GM23248 (cell line): ENCODE results near the gene WFS1. TPM values are rescaled to one million over a fixed set of nuclear protein-coding genes. Genes with fewer than 3 reads are reported as not detected.

Experiments used
- DNase-seq: peaks from one replicate; pipeline ENCODE4 v3.0.0-alpha.2; 2015
- H2AFZ ChIP-seq: fragments of 200-600 bp; sonication (generic); 2 replicates; pipeline ENCODE4 v1.6.1; 2016; ENCODE audit warnings: antibody characterized with exemption
- H3F3A ChIP-seq: fragments of 200-600 bp; sonication (generic); 2 replicates; pipeline ENCODE4 v1.6.1; 2016; ENCODE audit warnings: mild to moderate bottlenecking, antibody characterized with exemption, mixed run types; ENCODE audit not compliant: insufficient read depth
- H3K27ac ChIP-seq: fragments of 200-600 bp; sonication (generic); 2 replicates; pipeline ENCODE4 v1.5.1; 2016; ENCODE audit warnings: mild to moderate bottlenecking
- H3K27me3 ChIP-seq: fragments of 200-600 bp; sonication (generic); replicated peaks from 2 replicates; pipeline ENCODE4 v1.6.1; 2016; ENCODE audit warnings: mild to moderate bottlenecking; ENCODE audit not compliant: insufficient read depth
- H3K36me3 ChIP-seq: fragments of 200-600 bp; sonication (generic); 2 replicates; pipeline ENCODE4 v1.6.1; 2016; ENCODE audit warnings: low read depth, mild to moderate bottlenecking
- H3K4me1 ChIP-seq: fragments of 200-600 bp; sonication (generic); 2 replicates; pipeline ENCODE4 v1.6.1; 2016; ENCODE audit warnings: mild to moderate bottlenecking; ENCODE audit not compliant: insufficient read depth
- H3K4me2 ChIP-seq: fragments of 200-600 bp; sonication (generic); one replicate; pipeline ENCODE4 v1.6.1; 2016; ENCODE audit warnings: mild to moderate bottlenecking; ENCODE audit not compliant: unreplicated experiment
- H3K4me3 ChIP-seq: fragments of 200-600 bp; sonication (generic); 2 replicates; pipeline ENCODE4 v1.5.1; 2016; ENCODE audit warnings: mild to moderate bottlenecking
- H3K79me2 ChIP-seq: fragments of 200-600 bp; sonication (generic); 2 replicates; pipeline ENCODE4 v1.6.1; 2016; ENCODE audit warnings: mild to moderate bottlenecking; ENCODE audit not compliant: insufficient read depth
- H3K9ac ChIP-seq: fragments of 200-600 bp; sonication (generic); 2 replicates; pipeline ENCODE4 v1.6.1; 2016; ENCODE audit warnings: mild to moderate bottlenecking
- H3K9me2 ChIP-seq: fragments of 200-600 bp; sonication (generic); 2 replicates; pipeline ENCODE4 v1.6.1; 2016; ENCODE audit warnings: mixed run types, mild to moderate bottlenecking, moderate library complexity; ENCODE audit not compliant: insufficient read depth
- H3K9me3 ChIP-seq: fragments of 200-600 bp; sonication (generic); one replicate; pipeline ENCODE4 v1.6.1; 2017; ENCODE audit warnings: low read depth
- H4K20me1 ChIP-seq: fragments of 200-600 bp; sonication (generic); 2 replicates; pipeline ENCODE4 v1.6.0; 2016; ENCODE audit not compliant: insufficient read depth
- EZH2 ChIP-seq: fragments of 200-600 bp; sonication (generic); IDR thresholded peaks from 2 replicates; pipeline ENCODE4 v1.6.1; 2018; ENCODE audit warnings: antibody characterized with exemption, mild to moderate bottlenecking; ENCODE audit not compliant: insufficient read depth, poor library complexity, severe bottlenecking
- EZH2phosphoT487 ChIP-seq: fragments of 200-600 bp; sonication (generic); IDR thresholded peaks from 2 replicates; pipeline ENCODE4 v1.6.1; 2018; ENCODE audit warnings: antibody characterized with exemption, moderate library complexity, mild to moderate bottlenecking, low read depth; ENCODE audit not compliant: insufficient read depth
- WGBS, 2 experiments: methylation state at CpG; one replicate each; pipeline ENCODE4 v1.1.6; 2015 to 2017; ENCODE audit warnings: low lambda C conversion rate in 2 of 2, low coverage in 1 of 2; ENCODE audit errors: missing lambda C conversion rate in 2 of 2; 5-methylcytosine and 5-hydroxymethylcytosine counted together
- in situ Hi-C: fragments of 300-500 bp; cut with MboI; formaldehyde crosslinking; loops from 2 replicates; pipeline ENCODE4 v1.15.0; 2020
- polyA plus RNA-seq: library from polyadenylated mRNA; unstranded; fragments of >200 nt; fragmentation: Nextera tagmentation; extraction: Ambion mirVana; gene quantifications from 2 replicates; pipeline ENCODE4 v1.2.1, GENCODE V29; 2016
- total RNA-seq: library from RNA; depleted of rRNA; stranded (reverse); fragments of >200 nt; shearing (Covaris generic); gene quantifications from 2 replicates; pipeline ENCODE4 v1.2.3, GENCODE V29; 2014

WFS1 gene
- total and polyA plus RNA-seq, 2 experiments from 2014 or later: 24.2 to 24.4 TPM

GRCh38 chr4:6245246-6246169, 24.1 kb upstream of the WFS1 start:
- in situ Hi-C loops: no loop called here
- no peak overlapping the region for H3K4me3 ChIP-seq
- H3K4me2 ChIP-seq: no peak overlapping the region
- DNase-seq: no peak
- no peaks in the 10 kb centered on the region for H3K9me3 ChIP-seq
- no peaks in the 10 kb centered on the region for H3K9me2 ChIP-seq
- TF ChIP-seq EZH2: no peak
- no peak for TF ChIP-seq EZH2phosphoT487
- H3F3A ChIP-seq: no peaks in the 10 kb centered on the region
- H3K36me3 ChIP-seq: no peaks in the 10 kb centered on the region
- H4K20me1 ChIP-seq: no peaks in the 10 kb centered on the region
- peaks cover 35% of the 10 kb centered on the region for H3K27me3 ChIP-seq
- H2AFZ ChIP-seq: no peak overlapping the region
- 15 to 19% methylated on average over 57 of the region's 67 CpGs for WGBS, 2 experiments
- H3K4me1 ChIP-seq: no peaks in the 10 kb centered on the region
- H3K27ac ChIP-seq: no peak overlapping the region
- no peaks in the 10 kb centered on the region for H3K79me2 ChIP-seq
- H3K9ac ChIP-seq: no peak overlapping the region

DNA sequence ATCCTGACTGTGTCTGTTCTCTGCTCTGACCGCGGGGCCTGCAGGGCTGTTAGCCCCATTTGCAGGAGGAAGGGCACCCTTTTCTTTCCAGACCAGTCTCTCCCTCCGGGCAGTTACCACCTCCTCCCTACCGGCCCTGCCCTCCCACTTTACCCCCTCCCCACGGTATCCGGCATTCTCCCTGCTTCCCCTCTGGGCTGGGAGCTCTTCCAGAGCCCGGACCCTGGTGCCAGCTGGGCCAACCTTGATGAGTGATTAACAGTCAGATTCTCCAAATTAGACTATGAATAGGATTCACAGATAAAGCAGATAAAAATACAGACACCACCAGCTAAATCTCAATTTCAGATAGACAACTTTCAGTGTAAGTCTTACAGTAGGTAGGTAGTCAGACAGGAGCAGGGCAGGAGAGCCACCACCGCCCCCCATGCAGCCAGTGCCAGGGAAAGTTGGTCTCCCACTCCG, 23.4 kb upstream of the WFS1 start:
- Histone ChIP-seq H3K79me2 (no peaks in the 10 kb centered on the region), H3K27me3 (peaks cover 37% of the 10 kb centered on the region), H4K20me1 (no peaks in the 10 kb centered on the region), H3K9ac (no peak overlapping the region), H3K4me1 (no peaks in the 10 kb centered on the region), H3K4me2 (no peak overlapping the region), H2AFZ (no peak overlapping the region), H3K4me3 (no peak overlapping the region), H3K9me2 (no peaks in the 10 kb centered on the region), H3K9me3 (no peaks in the 10 kb centered on the region), H3K27ac (no peak overlapping the region), H3F3A (no peaks in the 10 kb centered on the region), H3K36me3 (no peaks in the 10 kb centered on the region)
- TF ChIP-seq EZH2phosphoT487 (no peak), EZH2 (no peak)
- in situ Hi-C loops: no loop called here
- 40 to 48% methylated on average over 8 to 9 of the region's 9 CpGs for WGBS, 2 experiments
- no peak for DNase-seq

DNA sequence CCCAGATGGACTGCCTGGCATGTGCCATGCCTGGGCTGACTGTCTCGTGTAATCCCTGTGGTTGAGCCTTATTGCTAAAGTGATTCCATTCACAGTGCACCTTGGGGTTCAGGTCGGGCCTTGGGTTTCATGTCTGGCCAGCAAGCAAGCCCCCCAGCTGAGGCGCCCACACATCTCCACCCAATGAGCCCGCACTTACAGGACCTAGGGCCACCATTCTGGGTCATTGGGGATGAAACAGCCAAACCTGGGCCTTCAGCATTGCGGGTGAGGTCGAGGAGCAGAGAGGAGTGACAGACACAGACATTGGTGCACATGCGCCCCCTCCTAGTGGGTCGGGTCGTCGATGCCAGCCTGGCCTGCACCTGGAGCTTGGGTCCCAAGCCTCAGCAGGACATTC, 21.3 kb upstream of the WFS1 start:
- H3K27me3 ChIP-seq: peaks cover 37% of the 10 kb centered on the region
- TF ChIP-seq EZH2phosphoT487 (no peak), EZH2 (no peak)
- no peaks in the 10 kb centered on the region for H3K36me3 ChIP-seq
- DNase-seq: no peak
- no peaks in the 10 kb centered on the region for H3K79me2 ChIP-seq
- H3F3A ChIP-seq: no peaks in the 10 kb centered on the region
- no peaks in the 10 kb centered on the region for H3K9me3 ChIP-seq
- H3K4me3 ChIP-seq: no peak overlapping the region
- no peak overlapping the region for H3K9ac ChIP-seq
- no peak overlapping the region for H3K27ac ChIP-seq
- in situ Hi-C loops: no loop called here
- H3K9me2 ChIP-seq: no peaks in the 10 kb centered on the region
- H3K4me2 ChIP-seq: no peak overlapping the region
- 41 to 45% methylated on average over 9 to 10 of the region's 10 CpGs for WGBS, 2 experiments
- H3K4me1 ChIP-seq: no peaks in the 10 kb centered on the region
- no peaks in the 10 kb centered on the region for H4K20me1 ChIP-seq
- H2AFZ ChIP-seq: no peak overlapping the region

DNA sequence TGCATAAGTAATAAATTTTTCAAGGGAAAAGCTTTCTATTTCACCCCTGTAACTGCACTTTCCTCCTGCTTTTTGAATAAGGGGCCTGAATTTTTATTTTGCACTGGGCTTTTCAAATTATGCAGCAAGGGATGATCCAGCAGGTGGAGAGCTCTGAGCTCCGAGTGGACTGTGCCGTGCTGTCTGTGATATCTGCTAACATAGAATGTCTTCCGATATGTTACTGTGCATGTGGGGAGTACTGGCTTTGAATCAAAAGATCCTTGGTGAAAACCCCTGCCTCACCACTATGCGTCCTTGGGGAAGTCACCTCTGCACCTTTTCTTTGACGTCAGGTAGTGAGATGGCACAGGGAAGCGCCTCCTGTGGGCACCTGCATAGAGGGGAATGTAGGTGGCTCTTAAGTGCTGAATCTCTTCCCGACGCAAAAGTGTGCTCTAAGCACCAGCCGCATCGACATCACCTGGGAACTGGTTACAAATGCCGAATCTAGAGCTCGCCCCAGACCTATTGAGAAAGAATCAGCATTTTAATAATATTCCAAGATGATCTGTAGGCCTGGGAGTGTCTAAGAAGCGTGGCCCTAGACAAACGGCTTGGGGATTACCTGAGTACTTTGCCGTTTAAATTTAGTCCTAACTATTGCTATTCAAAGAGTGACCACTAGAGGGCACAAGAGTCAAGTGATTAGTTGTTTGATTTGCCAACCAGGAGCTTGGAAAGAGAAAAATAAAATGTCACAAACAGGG, 19.2 kb upstream of the WFS1 start:
- TF ChIP-seq EZH2: peak; percentile 10
- no peak for TF ChIP-seq EZH2phosphoT487
- H4K20me1 ChIP-seq: no peaks in the 10 kb centered on the region
- no peak overlapping the region for H3K4me3 ChIP-seq
- no peak overlapping the region for H3K4me2 ChIP-seq
- H3K36me3 ChIP-seq: no peaks in the 10 kb centered on the region
- H3K79me2 ChIP-seq: no peaks in the 10 kb centered on the region
- no peaks in the 10 kb centered on the region for H3K9me2 ChIP-seq
- no peak overlapping the region for H3K27ac ChIP-seq
- H3K9me3 ChIP-seq: no peaks in the 10 kb centered on the region
- H3K9ac ChIP-seq: no peak overlapping the region
- peaks cover 41% of the 10 kb centered on the region for H3K27me3 ChIP-seq
- H3K4me1 ChIP-seq: no peaks in the 10 kb centered on the region
- no peak overlapping the region for H2AFZ ChIP-seq
- WGBS, 2 experiments: 4 to 6% methylated on average over 15 of the region's 15 CpGs
- DNase-seq: peak; percentile 59
- H3F3A ChIP-seq: no peaks in the 10 kb centered on the region
- in situ Hi-C loops: no loop called here
